ENCODE measurements around the gene DOCK9.

DNA sequence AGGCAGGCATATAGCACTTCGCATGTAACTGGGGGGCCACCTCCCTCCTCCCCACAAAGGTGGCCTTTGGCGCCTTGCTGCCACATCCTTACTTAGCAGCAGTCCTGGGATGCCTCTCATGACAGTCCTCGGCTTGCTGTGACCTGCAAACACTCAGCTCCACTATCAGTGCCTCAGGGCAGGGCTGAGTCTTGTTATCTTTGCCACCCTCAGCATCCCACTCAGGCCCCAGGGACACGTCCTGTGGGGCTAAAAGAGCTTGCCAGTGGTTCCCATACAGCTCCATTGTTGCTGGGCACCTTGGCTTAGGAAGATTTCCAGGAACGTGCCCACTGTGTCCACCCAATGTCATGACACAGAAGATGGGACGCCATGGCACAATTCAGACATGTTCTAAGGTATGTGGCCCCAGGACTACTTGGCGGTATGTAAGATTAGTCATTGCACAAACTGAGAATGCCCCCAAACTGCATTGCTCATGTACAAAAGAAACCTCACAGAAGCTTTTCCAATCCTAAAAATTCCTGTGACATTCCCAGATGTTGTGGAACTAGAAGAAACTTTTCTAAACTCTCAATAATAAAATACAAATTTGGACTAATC is 16.3 kb downstream of the DOCK9 start:
- TF ChIP-seq, protein P1, sequence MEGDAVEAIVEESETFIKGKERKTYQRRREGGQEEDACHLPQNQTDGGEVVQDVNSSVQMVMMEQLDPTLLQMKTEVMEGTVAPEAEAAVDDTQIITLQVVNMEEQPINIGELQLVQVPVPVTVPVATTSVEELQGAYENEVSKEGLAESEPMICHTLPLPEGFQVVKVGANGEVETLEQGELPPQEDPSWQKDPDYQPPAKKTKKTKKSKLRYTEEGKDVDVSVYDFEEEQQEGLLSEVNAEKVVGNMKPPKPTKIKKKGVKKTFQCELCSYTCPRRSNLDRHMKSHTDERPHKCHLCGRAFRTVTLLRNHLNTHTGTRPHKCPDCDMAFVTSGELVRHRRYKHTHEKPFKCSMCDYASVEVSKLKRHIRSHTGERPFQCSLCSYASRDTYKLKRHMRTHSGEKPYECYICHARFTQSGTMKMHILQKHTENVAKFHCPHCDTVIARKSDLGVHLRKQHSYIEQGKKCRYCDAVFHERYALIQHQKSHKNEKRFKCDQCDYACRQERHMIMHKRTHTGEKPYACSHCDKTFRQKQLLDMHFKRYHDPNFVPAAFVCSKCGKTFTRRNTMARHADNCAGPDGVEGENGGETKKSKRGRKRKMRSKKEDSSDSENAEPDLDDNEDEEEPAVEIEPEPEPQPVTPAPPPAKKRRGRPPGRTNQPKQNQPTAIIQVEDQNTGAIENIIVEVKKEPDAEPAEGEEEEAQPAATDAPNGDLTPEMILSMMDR (IDR thresholded peaks at IDR 0.05): no peak
- TF ChIP-seq POLR2A (IDR thresholded peaks at IDR 0.05): no peak

Data from uterus (tissue), 2 donors.